Uterus (tissue), 2 donors: ENCODE data around the gene SMARCC1.
"Not testable (repeated sequence)": the region's sequence is repeated elsewhere in the genome, so short reads cannot be mapped to it uniquely, and the experiment has no call there.

Experiments used
- POLR2A ChIP-seq, 2 donors: fragments of 450-650 bp; IDR thresholded peaks; one replicate each; pipeline ENCODE4 v1.6.1; 2016; ENCODE audit warnings: antibody characterized with exemption in 2 of 2, mild to moderate bottlenecking in 1 of 2, moderate library complexity in 1 of 2
- TF ChIP-seq, protein P1 (sequence below), 4 experiments: fragments of 200-600 bp in 2 of 4; fragments of 450-650 bp in 2 of 4; sonication (generic) in 2 of 4; IDR thresholded peaks; one replicate each; pipeline ENCODE4 v1.5.1; 2016 to 2019; ENCODE audit warnings: antibody characterized with exemption in 4 of 4, mild to moderate bottlenecking in 2 of 4, moderate library complexity in 1 of 4

DNA sequence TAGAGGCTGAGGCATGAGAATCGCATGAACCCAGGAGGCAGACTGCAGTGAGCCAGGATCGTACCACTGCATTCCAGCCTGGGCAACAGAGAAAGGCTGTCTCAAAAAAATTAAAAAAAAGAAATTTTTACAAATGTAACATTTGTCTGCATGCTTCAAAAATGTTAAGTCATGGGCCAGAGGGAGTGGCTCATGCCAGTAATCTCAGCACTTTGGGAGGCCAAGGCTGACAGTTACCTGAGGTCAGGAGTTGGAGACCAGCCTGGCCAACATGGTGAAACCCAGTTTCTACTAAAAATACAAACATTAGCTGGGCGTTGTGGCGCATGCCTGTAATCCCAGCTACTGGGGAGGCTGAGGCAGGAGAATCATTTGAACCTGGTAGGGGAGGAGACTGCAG is 21.5 kb downstream of the SMARCC1 start:
- not testable (repeated sequence) for TF ChIP-seq POLR2A (IDR thresholded peaks at IDR 0.05)
- TF ChIP-seq, protein P1, sequence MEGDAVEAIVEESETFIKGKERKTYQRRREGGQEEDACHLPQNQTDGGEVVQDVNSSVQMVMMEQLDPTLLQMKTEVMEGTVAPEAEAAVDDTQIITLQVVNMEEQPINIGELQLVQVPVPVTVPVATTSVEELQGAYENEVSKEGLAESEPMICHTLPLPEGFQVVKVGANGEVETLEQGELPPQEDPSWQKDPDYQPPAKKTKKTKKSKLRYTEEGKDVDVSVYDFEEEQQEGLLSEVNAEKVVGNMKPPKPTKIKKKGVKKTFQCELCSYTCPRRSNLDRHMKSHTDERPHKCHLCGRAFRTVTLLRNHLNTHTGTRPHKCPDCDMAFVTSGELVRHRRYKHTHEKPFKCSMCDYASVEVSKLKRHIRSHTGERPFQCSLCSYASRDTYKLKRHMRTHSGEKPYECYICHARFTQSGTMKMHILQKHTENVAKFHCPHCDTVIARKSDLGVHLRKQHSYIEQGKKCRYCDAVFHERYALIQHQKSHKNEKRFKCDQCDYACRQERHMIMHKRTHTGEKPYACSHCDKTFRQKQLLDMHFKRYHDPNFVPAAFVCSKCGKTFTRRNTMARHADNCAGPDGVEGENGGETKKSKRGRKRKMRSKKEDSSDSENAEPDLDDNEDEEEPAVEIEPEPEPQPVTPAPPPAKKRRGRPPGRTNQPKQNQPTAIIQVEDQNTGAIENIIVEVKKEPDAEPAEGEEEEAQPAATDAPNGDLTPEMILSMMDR (IDR thresholded peaks at IDR 0.05) = not testable (repeated sequence)
